T-helper 2 cell treated with Interferon-gamma antibody and Interleukin-4, amounts not matched to agents 5 μg/mL and 100 μg/mL, for 36 hours (primary cell): ENCODE measurements around the gene RPH3AL.
"Not testable (repeated sequence)": the region's sequence is repeated elsewhere in the genome, so short reads cannot be mapped to it uniquely, and the experiment has no call there.

Experiments used
- DNase-seq: peaks from one replicate; pipeline ENCODE4 v3.0.0; 2021; ENCODE audit warnings: low spot score
- H3K27ac Mint-ChIP-seq: one replicate; pipeline ENCODE4 v1.8.0; 2021; ENCODE audit warnings: mild to moderate bottlenecking, mixed read lengths
- H3K27me3 Mint-ChIP-seq: one replicate; pipeline ENCODE4 v1.8.0; 2021; ENCODE audit warnings: low read depth, mixed read lengths
- H3K36me3 Mint-ChIP-seq: one replicate; pipeline ENCODE4 v1.8.0; 2021; ENCODE audit warnings: low read depth, mixed read lengths
- H3K4me1 Mint-ChIP-seq: one replicate; pipeline ENCODE4 v1.8.0; 2021; ENCODE audit warnings: low read depth, mixed read lengths
- H3K4me3 Mint-ChIP-seq: one replicate; pipeline ENCODE4 v1.8.0; 2022; ENCODE audit warnings: mild to moderate bottlenecking, moderate library complexity, mixed read lengths
- H3K9me3 Mint-ChIP-seq: one replicate; pipeline ENCODE4 v1.8.0; 2021; ENCODE audit warnings: mixed read lengths

The RPH3AL gene

DNA sequence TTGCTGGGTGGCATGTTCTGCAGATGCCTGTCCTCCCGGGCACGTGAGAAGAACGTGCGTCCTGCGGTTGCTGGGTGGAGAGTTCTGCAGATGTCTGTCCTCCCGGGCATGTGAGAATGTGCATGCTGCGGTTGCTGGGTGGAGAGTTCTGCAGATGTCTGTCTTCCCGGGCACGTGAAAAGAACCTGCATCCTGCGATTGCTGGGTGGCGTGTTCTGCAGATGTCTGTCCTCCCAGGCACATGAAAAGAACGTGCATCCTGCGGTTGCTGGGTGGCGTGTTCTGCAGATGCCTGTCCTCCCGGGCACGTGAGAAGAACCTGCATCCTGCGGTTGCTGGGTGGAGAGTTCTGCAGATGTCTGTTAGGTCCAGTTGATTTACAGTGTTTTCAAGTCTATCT is 15.0 kb upstream of the RPH3AL start:
- DNase-seq, H3K27me3 Mint-ChIP-seq, H3K36me3 Mint-ChIP-seq, H3K9me3 Mint-ChIP-seq, H3K4me3 Mint-ChIP-seq, H3K4me1 Mint-ChIP-seq, H3K27ac Mint-ChIP-seq: not testable (repeated sequence)

DNA sequence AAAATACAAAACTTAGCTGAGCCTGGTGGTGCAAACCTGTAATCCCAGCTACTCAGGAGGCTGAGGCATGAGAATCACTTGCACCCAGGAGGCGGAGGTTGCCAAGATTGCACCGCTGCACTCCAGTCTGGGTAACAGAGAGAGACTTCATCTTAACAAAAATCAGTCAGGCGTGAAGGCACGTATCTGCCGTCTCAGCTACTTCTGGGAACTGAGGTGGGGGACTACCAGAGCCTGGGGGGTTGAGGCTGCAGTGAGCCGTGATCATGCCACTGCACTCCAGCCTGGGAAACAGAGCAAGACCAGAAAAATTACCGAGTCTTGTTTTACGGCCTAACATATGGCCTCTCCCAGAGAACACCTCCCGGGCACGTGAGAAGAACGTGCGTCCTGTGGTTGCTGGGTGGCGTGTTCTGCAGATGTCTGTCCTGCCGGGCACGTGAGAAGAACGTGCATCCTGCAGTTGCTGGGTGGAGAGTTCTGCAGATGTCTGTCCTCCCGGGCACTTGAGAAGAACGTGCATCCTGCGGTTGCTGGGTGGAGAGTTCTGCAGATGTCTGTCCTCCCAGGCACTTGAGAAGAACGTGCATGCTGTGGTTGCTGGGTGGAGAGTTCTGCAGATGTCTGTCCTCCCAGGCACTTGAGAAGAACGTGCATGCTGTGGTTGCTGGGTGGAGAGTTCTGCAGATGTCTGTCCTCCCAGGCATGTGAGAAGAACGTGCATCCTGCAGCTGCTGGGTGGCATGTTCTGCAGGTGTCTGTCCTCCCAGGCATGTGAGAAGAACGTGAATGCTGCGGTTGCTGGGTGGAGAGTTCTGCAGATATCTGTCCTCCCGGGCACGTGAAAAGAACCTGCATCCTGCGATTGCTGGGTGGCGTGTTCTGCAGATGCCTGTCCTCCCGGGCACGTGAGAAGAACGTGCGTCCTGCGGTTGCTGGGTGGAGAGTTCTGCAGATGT is 14.3 kb upstream of the RPH3AL start:
- DNase-seq, H3K4me1 Mint-ChIP-seq, H3K4me3 Mint-ChIP-seq, H3K27ac Mint-ChIP-seq, H3K9me3 Mint-ChIP-seq, H3K36me3 Mint-ChIP-seq, H3K27me3 Mint-ChIP-seq: not testable (repeated sequence)

DNA sequence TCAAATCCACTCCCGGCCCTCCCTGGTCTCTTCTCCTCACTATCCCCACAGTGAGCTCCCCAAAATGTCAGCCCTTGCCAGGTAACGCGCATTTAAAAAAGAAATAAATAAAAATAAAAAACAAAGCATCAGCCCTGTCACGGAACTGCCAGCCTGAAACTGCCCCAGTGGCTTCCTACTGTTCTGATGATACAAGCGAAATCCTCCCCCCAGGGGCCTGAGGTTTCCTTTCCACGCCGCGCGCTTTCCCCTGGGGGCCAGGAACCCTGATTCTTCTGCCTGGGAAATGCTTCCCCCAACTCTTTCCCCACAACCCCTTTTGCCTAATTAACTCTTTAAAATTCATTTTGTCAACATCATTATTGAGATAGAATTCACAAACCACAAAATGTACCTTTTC is 12.2 kb upstream of the RPH3AL start:
- Mint-ChIP-seq H3K36me3 (no peaks in the 10 kb centered on the region), H3K9me3 (peaks cover 9% of the 10 kb centered on the region), H3K27ac (no peak overlapping the region), H3K4me1 (peaks cover 6% of the 10 kb centered on the region), H3K27me3 (peaks cover 9% of the 10 kb centered on the region), H3K4me3 (no peak overlapping the region)
- no peak for DNase-seq

DNA sequence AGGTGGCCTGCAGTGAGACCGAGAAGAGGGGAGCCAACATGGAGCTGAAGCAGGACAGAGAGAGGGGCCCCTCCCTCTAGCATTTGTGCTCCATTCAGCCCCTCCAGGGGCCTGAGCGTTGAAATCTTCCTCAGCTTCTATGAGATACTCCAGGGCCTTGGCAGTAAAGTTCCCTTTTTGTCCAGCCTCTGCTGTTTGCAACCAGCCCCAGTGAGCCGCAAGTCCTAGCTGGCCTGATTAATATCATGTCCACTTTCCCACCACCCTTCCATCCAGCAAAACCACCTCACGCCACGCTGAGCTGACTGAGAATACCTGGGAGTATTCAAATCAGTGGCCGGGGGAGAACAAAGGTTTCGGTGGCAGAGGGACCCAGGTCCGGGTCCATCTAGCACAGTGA is 11.7 kb upstream of the RPH3AL start:
- H3K4me1 Mint-ChIP-seq = peaks cover 6% of the 10 kb centered on the region
- no peak overlapping the region for H3K27ac Mint-ChIP-seq
- peaks cover 9% of the 10 kb centered on the region for H3K9me3 Mint-ChIP-seq
- no peak overlapping the region for H3K4me3 Mint-ChIP-seq
- H3K27me3 Mint-ChIP-seq = peaks cover 9% of the 10 kb centered on the region
- H3K36me3 Mint-ChIP-seq = no peaks in the 10 kb centered on the region
- DNase-seq = no peak

DNA sequence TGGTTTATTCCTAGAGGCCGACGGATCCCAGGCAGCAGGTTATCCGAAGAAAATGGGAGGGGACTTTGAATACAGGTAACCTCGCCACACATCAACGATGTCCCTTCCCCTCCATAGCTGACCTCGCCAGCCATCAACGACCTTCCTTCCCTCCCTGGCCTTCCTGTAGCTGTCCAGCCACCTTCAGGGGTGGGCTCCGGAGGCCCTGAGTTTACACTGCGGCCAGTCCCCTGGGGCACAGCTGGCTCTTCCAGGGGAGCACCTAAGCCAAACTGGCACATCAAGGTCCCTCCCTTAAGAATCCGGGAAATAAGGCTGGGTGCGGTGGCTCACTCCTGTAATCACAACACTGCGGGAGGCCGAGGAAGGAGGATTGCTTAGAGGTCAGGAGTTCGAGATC is 10.1 kb upstream of the RPH3AL start:
- peaks cover 6% of the 10 kb centered on the region for H3K4me1 Mint-ChIP-seq
- peaks cover 9% of the 10 kb centered on the region for H3K27me3 Mint-ChIP-seq
- H3K4me3 Mint-ChIP-seq = no peak overlapping the region
- no peak overlapping the region for H3K27ac Mint-ChIP-seq
- no peak for DNase-seq
- H3K36me3 Mint-ChIP-seq = no peaks in the 10 kb centered on the region
- H3K9me3 Mint-ChIP-seq = peaks cover 5% of the 10 kb centered on the region

DNA sequence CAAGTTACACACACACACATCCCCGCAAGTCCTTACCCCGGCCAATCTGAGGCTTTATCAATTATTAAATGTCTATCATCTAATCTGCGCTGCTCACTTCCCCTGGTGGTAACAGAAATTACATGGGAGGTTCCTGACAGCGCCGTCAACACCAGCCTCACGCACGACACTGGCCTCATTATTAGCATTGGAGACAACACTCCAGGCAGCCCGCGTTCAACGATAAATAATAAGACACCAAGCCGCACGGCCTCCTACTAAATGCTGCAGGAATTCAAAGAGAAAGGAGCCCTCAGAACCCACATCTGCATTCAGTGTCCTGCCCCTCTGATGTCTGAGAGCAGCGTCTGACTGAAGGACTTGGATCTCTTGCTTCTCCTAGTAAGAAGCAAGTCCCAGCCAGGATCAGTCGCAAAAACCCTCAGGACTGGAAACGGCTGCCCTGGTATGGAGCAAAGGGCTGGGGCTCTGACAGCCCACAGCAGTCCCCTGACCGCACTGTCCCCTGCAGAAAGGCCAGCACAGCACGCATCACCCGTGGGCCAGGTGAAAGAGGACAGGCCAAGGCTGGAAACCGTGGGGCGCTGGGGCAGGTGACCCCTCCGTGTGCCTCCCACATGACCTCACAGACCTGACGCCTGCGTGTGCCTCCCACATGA is 7.6 kb upstream of the RPH3AL start:
- Mint-ChIP-seq H3K9me3 (peaks cover 15% of the 10 kb centered on the region), H3K27ac (no peak overlapping the region)

DNA sequence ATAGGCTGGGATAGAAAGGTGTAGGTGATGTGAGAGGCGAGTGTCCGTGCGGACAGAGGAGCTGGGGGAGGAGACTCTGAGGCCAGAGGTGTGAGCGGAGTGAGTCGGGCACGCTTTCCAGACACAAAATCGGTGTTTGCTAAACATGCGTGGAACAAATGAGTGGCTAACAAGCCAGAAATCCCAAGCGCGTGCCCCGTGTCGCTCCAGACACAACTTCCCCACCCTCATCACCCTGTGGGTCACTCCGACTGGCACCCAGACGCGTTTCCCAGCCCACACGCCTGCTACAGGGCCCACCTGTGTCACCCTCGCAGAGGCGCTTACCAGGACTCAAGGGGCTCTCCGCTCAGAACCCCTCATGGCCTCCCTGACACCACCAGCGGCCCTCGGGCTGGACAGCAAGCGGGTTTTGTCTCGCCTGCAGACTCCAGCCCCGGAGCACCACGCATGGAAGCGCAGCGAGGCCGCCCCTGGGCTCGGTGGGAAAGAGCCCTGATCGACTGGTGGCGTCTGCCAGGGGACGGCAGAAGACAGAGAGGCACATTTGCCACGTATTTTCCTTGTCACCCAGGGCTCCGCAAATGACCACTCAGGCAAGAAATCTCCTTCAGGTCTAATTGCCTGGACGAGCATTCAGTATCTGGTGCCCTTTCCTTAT is 6.0 kb upstream of the RPH3AL start:
- Mint-ChIP-seq H3K9me3 (peaks cover 15% of the 10 kb centered on the region), H3K4me3 (no peak overlapping the region), H3K36me3 (peaks cover 2% of the 10 kb centered on the region), H3K27me3 (no peaks in the 10 kb centered on the region), H3K4me1 (no peaks in the 10 kb centered on the region), H3K27ac (no peak overlapping the region)
- DNase-seq = no peak

More for the DNA sequence above, 7.6 kb upstream of the RPH3AL start:
- no peak for DNase-seq
- peaks cover 6% of the 10 kb centered on the region for H3K4me1 Mint-ChIP-seq
- H3K36me3 Mint-ChIP-seq = peaks cover 2% of the 10 kb centered on the region
- peaks cover 6% of the 10 kb centered on the region for H3K27me3 Mint-ChIP-seq
- H3K4me3 Mint-ChIP-seq = no peak overlapping the region

DNA sequence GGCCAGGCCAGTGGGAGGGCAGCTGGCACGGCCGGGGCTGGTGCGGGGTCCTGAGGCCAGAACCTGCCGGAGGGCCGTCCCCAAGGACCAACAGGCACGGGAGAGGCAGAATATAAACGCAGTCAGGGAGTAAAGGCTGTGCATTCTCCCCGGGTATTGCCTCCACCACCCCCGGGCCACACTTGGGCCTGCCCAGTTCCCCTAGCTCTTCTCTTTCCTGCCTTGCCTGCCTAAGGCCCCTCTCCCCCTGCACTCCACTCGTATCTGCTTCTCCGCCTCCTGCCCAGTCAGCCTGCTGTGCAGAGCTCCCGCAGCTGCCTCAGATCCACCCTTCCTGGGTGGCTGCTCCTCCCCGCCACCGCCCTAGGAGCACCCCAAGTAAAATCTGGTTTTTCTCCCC is 5.0 kb upstream of the RPH3AL start:
- Mint-ChIP-seq H3K36me3 (peaks cover 2% of the 10 kb centered on the region), H3K4me1 (no peaks in the 10 kb centered on the region), H3K27ac (no peak overlapping the region), H3K9me3 (peaks cover 15% of the 10 kb centered on the region), H3K27me3 (no peaks in the 10 kb centered on the region), H3K4me3 (no peak overlapping the region)
- DNase-seq = no peak

DNA sequence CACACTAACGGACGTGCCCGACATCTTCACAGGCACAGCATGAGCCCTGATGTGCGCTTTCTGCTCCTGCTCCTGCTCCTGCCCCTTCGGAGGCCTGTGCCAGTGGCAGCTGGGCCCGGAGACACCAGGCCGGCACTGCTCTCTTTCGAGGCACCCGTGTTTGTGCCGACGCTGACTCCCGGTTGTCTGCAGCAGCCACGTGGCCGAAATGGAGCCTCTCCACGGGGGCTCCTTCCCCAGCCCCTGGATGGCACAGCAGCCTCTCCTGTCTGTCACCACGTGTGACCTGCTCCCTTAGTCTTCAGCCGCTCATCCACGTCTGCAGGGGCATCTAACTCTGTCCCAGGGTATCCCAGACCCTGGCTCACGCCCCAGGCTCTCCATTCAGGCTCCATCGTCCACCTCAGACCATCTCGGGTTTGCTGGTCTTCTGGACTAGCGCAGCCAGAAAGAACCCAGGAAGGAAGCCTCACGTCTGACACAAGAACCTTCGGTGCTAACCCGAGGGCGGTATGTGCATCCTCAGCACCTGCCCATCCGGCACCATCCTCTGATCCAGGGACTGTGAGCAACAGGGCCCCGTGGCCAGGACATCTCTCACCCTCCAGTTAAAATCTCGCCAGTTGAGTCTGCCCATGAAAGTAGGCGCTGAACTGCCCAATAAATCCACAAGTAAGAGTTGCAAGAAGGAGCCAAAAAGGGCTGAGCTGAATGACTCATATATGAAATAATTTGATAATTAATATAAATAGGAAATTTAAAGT is 4.2 kb upstream of the RPH3AL start:
- Mint-ChIP-seq H3K9me3 (peaks cover 15% of the 10 kb centered on the region), H3K4me1 (no peaks in the 10 kb centered on the region), H3K4me3 (no peak overlapping the region), H3K36me3 (peaks cover 2% of the 10 kb centered on the region), H3K27me3 (no peaks in the 10 kb centered on the region), H3K27ac (no peak overlapping the region)
- DNase-seq = no peak

DNA sequence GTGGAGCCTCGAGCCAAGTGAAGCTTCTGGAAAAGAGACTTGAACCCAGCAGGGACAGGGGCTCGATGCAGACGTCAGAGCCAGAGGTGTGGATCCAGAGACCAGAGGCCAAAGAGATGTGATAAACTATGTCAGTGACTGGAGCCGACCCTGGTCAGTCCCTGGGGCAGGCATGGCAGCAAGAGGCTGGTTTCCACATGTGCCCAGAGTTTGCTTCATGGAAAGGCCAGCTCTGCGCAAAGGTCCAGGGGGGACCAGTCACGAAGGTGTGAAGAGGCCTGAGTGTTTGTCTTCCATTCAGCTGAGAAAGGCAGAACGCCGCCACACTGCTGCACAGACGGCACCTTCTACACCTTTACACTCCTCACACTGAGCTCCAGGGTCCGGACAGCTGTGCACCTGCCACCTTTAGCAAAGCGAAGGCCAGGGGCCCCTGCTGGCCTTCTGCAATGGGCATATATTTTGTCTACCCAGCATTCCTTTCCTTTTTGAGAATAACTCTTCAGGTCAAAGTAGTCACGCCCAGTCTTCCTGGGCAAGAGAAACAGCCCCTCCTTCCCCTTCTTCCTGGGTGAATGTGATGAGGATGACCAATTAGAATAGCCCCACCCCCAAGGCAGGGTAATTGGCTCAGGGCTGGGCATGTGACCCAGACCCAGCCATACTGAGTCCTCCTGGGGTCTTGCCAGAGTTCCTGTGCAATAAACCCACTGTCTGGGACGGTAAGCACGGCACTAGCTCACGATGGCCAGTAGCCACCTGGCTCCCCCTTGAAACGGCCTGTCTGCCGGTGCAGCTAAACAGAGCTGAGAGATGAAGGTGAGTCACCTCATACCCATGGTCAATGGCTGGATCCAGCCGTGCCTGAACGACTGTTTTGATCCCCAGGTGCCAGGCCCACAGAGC is 2.3 kb upstream of the RPH3AL start:
- DNase-seq = no peak
- Mint-ChIP-seq H3K36me3 (peaks cover 2% of the 10 kb centered on the region), H3K9me3 (peaks cover 15% of the 10 kb centered on the region), H3K4me3 (no peak overlapping the region), H3K4me1 (no peaks in the 10 kb centered on the region), H3K27ac (no peak overlapping the region), H3K27me3 (no peaks in the 10 kb centered on the region)

DNA sequence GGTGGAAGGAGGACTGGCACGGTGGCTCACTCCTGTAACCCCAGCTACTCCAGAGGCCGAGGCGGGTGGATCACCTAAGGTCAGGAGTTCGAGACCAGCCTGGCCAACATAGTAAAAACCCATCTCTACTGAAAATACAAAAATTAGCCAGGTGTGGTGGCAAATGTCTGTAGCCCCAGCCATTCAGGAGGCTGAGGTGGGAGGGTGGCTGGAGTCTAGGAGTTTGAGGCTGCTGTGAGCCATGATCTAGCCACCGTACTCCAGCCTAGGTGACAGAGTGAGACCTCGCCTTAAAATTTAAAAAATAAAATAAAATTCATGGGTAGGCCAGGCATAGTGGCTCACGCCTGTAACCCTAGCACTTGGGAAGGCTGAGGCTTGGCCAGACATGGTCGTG is 1.2 kb upstream of the RPH3AL start:
- H3K4me1 Mint-ChIP-seq = no peaks in the 10 kb centered on the region
- H3K4me3 Mint-ChIP-seq = no peak overlapping the region
- H3K9me3 Mint-ChIP-seq = peaks cover 15% of the 10 kb centered on the region
- no peaks in the 10 kb centered on the region for H3K27me3 Mint-ChIP-seq
- no peak overlapping the region for H3K27ac Mint-ChIP-seq
- DNase-seq = no peak
- peaks cover 2% of the 10 kb centered on the region for H3K36me3 Mint-ChIP-seq

DNA sequence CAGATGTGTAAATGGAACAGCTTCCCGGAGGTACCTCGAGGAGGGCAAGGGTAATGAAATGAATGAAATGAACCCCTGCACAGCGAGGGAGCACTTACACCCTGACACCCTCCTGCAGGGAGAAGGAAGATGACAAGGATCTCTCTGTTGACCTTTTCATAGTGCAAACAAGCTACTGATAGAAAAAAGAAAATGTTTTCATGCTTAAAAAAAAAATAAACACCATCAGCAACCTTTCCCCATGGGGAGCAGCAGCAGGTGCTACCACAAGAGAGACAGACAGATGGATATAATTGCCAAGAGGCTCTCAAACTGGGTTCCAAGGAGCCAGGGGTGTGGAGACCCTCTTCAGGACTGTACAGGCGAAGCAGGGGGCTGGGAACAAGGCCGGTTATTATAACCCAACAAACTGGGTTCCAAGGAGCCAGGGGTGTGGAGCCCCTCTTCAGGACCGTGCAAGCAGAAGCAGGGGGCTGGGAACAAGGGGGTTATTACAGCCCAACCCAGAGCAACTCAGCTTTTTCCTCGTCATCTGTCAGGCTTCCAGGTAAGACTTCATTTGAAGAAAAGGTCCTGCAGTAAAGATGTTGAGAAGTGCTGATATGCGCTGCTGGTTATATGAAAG is 718 bp upstream of the RPH3AL start:
- peaks cover 15% of the 10 kb centered on the region for H3K9me3 Mint-ChIP-seq
- H3K27ac Mint-ChIP-seq = no peak overlapping the region
- H3K4me1 Mint-ChIP-seq = no peaks in the 10 kb centered on the region
- H3K27me3 Mint-ChIP-seq = no peaks in the 10 kb centered on the region
- peaks cover 2% of the 10 kb centered on the region for H3K36me3 Mint-ChIP-seq
- H3K4me3 Mint-ChIP-seq = no peak overlapping the region
- no peak for DNase-seq
